HEK293 (cell line): ENCODE measurements around the gene C8G.

Source experiments
- FEZF1 ChIP-seq: fragments of 450-650 bp; formaldehyde crosslinking; IDR thresholded peaks from 2 replicates; pipeline ENCODE4 v1.5.1; 2016; ENCODE audit warnings: missing biosample characterization, missing genetic modification characterization
- KLF7 ChIP-seq: fragments of 450-650 bp; formaldehyde crosslinking; IDR thresholded peaks from 2 replicates; pipeline ENCODE4 v1.5.1; 2016; ENCODE audit warnings: missing biosample characterization, missing genetic modification characterization, borderline replicate concordance
- OSR2 ChIP-seq: fragments of 450-650 bp; formaldehyde crosslinking; IDR thresholded peaks from 2 replicates; pipeline ENCODE4 v1.5.1; 2016; ENCODE audit warnings: missing biosample characterization, missing genetic modification characterization
- REPIN1 ChIP-seq: fragments of 450-650 bp; formaldehyde crosslinking; IDR thresholded peaks from 2 replicates; pipeline ENCODE4 v1.5.1; 2017; ENCODE audit warnings: missing biosample characterization, missing genetic modification characterization, low read depth
- WT1 ChIP-seq: fragments of 450-650 bp; formaldehyde crosslinking; IDR thresholded peaks from 2 replicates; pipeline ENCODE4 v1.5.1; 2016; ENCODE audit warnings: missing biosample characterization, missing genetic modification characterization
- ZBTB1 ChIP-seq: fragments of 450-650 bp; formaldehyde crosslinking; IDR thresholded peaks from 2 replicates; pipeline ENCODE4 v1.5.1; 2016; ENCODE audit warnings: missing biosample characterization, missing genetic modification characterization
- ZNF214 ChIP-seq: fragments of 450-650 bp; formaldehyde crosslinking; IDR thresholded peaks from 2 replicates; pipeline ENCODE4 v1.5.1; 2017; ENCODE audit warnings: missing biosample characterization, mild to moderate bottlenecking, missing genetic modification characterization, borderline replicate concordance
- ZNF239 ChIP-seq: fragments of 450-650 bp; formaldehyde crosslinking; IDR thresholded peaks from 2 replicates; pipeline ENCODE4 v1.5.1; 2016; ENCODE audit warnings: missing biosample characterization, missing genetic modification characterization
- ZNF354C ChIP-seq: fragments of 450-650 bp; formaldehyde crosslinking; IDR thresholded peaks from 2 replicates; pipeline ENCODE4 v1.5.1; 2016; ENCODE audit warnings: missing biosample characterization, missing genetic modification characterization, low read depth, borderline replicate concordance
- ZNF501 ChIP-seq: fragments of 450-650 bp; formaldehyde crosslinking; IDR thresholded peaks from 2 replicates; pipeline ENCODE4 v1.5.1; 2016; ENCODE audit warnings: missing biosample characterization, missing genetic modification characterization
- ZNF514 ChIP-seq: fragments of 450-650 bp; formaldehyde crosslinking; IDR thresholded peaks from 2 replicates; pipeline ENCODE4 v1.5.1; 2016; ENCODE audit warnings: missing biosample characterization, missing genetic modification characterization
- ZNF548 ChIP-seq: fragments of 450-650 bp; formaldehyde crosslinking; IDR thresholded peaks from 2 replicates; pipeline ENCODE4 v1.5.1; 2016; ENCODE audit warnings: missing biosample characterization, missing genetic modification characterization
- ZNF571 ChIP-seq: fragments of 450-650 bp; formaldehyde crosslinking; IDR thresholded peaks from 2 replicates; pipeline ENCODE4 v1.5.0; 2017; ENCODE audit warnings: missing biosample characterization, missing genetic modification characterization
- TF ChIP-seq, protein P1 (sequence below): fragments of 450-650 bp; formaldehyde crosslinking; IDR thresholded peaks from 2 replicates; pipeline ENCODE4 v1.5.1; 2016; ENCODE audit warnings: missing biosample characterization, missing genetic modification characterization
- TF ChIP-seq, protein P2 (sequence below): fragments of 450-650 bp; formaldehyde crosslinking; optimal IDR thresholded peaks from 2 replicates; pipeline ENCODE3; 2016; ENCODE audit warnings: missing biosample characterization, mild to moderate bottlenecking, missing genetic modification characterization
- TF ChIP-seq, protein P3 (sequence below): fragments of 450-650 bp; formaldehyde crosslinking; conservative IDR thresholded peaks from 2 replicates; pipeline ENCODE4 v1.5.1; 2016; ENCODE audit warnings: low read depth, missing biosample characterization, missing genetic modification characterization
- TF ChIP-seq, protein P4 (sequence below): fragments of 450-650 bp; formaldehyde crosslinking; IDR thresholded peaks from 2 replicates; pipeline ENCODE4 v1.5.1; 2016; ENCODE audit warnings: missing biosample characterization, missing genetic modification characterization

C8G gene

DNA sequence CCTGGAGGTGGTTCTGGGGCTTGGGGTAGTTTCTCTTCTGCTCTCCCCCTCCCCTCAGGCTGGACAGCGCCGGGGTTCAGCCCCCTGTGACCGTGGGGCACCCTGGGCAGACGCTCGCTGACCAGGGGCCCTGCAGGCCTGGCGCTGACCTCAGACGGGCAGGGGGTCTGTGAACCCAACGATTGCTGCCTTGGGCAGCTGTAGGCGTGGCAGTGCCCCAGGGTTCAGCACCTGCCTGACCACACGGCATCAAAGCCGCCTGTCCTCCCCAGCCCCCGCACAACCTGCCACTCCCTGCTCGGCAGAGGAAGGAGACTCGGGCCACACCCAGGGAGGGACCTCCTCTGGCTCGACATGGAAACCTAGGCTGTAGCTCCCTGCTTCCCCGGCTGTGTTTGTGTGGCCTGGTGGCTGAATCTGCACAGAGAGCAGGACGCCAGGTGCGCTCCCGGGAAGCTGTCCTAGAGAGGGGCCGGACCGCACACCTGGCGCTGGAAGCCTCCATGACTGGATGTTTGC is 19.2 kb downstream of the C8G start (continued):
- TF ChIP-seq, protein P1, sequence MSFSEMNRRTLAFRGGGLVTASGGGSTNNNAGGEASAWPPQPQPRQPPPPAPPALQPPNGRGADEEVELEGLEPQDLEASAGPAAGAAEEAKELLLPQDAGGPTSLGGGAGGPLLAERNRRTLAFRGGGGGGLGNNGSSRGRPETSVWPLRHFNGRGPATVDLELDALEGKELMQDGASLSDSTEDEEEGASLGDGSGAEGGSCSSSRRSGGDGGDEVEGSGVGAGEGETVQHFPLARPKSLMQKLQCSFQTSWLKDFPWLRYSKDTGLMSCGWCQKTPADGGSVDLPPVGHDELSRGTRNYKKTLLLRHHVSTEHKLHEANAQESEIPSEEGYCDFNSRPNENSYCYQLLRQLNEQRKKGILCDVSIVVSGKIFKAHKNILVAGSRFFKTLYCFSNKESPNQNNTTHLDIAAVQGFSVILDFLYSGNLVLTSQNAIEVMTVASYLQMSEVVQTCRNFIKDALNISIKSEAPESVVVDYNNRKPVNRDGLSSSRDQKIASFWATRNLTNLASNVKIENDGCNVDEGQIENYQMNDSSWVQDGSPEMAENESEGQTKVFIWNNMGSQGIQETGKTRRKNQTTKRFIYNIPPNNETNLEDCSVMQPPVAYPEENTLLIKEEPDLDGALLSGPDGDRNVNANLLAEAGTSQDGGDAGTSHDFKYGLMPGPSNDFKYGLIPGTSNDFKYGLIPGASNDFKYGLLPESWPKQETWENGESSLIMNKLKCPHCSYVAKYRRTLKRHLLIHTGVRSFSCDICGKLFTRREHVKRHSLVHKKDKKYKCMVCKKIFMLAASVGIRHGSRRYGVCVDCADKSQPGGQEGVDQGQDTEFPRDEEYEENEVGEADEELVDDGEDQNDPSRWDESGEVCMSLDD, result no peak; the same call in 1 of the 2 replicates
- no peak for TF ChIP-seq ZNF354C (tag by site-specific recombination)
- TF ChIP-seq FEZF1 (tag by site-specific recombination), result no peak
- no peak for TF ChIP-seq WT1
- no peak for TF ChIP-seq ZNF571 (tag by site-specific recombination)
- TF ChIP-seq, protein P2, sequence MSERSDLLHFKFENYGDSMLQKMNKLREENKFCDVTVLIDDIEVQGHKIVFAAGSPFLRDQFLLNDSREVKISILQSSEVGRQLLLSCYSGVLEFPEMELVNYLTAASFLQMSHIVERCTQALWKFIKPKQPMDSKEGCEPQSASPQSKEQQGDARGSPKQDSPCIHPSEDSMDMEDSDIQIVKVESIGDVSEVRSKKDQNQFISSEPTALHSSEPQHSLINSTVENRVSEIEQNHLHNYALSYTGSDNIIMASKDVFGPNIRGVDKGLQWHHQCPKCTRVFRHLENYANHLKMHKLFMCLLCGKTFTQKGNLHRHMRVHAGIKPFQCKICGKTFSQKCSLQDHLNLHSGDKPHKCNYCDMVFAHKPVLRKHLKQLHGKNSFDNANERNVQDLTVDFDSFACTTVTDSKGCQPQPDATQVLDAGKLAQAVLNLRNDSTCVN (tag by site-specific recombination), result no peak
- TF ChIP-seq, protein P3, sequence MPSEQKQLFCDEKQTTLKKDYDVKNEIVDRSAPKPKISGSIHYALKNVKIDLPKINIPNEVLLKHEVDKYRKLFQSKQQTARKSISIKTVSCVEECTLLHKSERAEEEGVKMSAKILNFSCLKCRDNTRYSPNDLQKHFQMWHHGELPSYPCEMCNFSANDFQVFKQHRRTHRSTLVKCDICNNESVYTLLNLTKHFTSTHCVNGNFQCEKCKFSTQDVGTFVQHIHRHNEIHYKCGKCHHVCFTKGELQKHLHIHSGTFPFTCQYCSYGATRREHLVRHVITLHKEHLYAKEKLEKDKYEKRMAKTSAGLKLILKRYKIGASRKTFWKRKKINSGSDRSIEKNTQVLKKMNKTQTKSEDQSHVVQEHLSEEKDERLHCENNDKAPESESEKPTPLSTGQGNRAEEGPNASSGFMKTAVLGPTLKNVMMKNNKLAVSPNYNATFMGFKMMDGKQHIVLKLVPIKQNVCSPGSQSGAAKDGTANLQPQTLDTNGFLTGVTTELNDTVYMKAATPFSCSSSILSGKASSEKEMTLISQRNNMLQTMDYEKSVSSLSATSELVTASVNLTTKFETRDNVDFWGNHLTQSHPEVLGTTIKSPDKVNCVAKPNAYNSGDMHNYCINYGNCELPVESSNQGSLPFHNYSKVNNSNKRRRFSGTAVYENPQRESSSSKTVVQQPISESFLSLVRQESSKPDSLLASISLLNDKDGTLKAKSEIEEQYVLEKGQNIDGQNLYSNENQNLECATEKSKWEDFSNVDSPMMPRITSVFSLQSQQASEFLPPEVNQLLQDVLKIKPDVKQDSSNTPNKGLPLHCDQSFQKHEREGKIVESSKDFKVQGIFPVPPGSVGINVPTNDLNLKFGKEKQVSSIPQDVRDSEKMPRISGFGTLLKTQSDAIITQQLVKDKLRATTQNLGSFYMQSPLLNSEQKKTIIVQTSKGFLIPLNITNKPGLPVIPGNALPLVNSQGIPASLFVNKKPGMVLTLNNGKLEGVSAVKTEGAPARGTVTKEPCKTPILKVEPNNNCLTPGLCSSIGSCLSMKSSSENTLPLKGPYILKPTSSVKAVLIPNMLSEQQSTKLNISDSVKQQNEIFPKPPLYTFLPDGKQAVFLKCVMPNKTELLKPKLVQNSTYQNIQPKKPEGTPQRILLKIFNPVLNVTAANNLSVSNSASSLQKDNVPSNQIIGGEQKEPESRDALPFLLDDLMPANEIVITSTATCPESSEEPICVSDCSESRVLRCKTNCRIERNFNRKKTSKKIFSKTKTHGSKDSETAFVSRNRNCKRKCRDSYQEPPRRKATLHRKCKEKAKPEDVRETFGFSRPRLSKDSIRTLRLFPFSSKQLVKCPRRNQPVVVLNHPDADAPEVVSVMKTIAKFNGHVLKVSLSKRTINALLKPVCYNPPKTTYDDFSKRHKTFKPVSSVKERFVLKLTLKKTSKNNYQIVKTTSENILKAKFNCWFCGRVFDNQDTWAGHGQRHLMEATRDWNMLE (tag by site-specific recombination), result no peak
- no peak for TF ChIP-seq REPIN1 (tag by site-specific recombination)
- TF ChIP-seq OSR2 (tag by site-specific recombination), result no peak
- no peak for TF ChIP-seq ZNF214
- no peak for TF ChIP-seq ZBTB1 (tag by site-specific recombination)
- no peak for TF ChIP-seq ZNF501 (tag by site-specific recombination)
- no peak for TF ChIP-seq ZNF548 (tag by site-specific recombination)
- TF ChIP-seq ZNF239 (tag by site-specific recombination), result no peak
- TF ChIP-seq ZNF514 (tag by site-specific recombination), result no peak
- TF ChIP-seq, protein P4, sequence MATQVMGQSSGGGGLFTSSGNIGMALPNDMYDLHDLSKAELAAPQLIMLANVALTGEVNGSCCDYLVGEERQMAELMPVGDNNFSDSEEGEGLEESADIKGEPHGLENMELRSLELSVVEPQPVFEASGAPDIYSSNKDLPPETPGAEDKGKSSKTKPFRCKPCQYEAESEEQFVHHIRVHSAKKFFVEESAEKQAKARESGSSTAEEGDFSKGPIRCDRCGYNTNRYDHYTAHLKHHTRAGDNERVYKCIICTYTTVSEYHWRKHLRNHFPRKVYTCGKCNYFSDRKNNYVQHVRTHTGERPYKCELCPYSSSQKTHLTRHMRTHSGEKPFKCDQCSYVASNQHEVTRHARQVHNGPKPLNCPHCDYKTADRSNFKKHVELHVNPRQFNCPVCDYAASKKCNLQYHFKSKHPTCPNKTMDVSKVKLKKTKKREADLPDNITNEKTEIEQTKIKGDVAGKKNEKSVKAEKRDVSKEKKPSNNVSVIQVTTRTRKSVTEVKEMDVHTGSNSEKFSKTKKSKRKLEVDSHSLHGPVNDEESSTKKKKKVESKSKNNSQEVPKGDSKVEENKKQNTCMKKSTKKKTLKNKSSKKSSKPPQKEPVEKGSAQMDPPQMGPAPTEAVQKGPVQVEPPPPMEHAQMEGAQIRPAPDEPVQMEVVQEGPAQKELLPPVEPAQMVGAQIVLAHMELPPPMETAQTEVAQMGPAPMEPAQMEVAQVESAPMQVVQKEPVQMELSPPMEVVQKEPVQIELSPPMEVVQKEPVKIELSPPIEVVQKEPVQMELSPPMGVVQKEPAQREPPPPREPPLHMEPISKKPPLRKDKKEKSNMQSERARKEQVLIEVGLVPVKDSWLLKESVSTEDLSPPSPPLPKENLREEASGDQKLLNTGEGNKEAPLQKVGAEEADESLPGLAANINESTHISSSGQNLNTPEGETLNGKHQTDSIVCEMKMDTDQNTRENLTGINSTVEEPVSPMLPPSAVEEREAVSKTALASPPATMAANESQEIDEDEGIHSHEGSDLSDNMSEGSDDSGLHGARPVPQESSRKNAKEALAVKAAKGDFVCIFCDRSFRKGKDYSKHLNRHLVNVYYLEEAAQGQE, result peak; percentile 91
- peak; percentile 74 for TF ChIP-seq KLF7 (tag by site-specific recombination)
- TF ChIP-seq, all 188 proteins: peak for 7
